HepG2 (cell line): ENCODE data around the gene ISCA2. TPM values are rescaled to one million over a fixed set of nuclear protein-coding genes. Genes with fewer than 3 reads are reported as not detected.

Source experiments
- CERS6 ChIP-seq: sonication (generic); formaldehyde crosslinking; IDR thresholded peaks from 2 replicates; pipeline ENCODE4 v1.5.0; 2020; ENCODE audit warnings: missing genetic modification reagents
- ELK4 ChIP-seq: sonication (generic); formaldehyde crosslinking; IDR thresholded peaks from 2 replicates; pipeline ENCODE4 v1.9.0; 2021; ENCODE audit warnings: missing genetic modification reagents, borderline replicate concordance
- FOSL1 ChIP-seq: sonication (generic); formaldehyde crosslinking; IDR thresholded peaks from 2 replicates; pipeline ENCODE4 v1.9.0; 2021; ENCODE audit warnings: missing genetic modification reagents, borderline replicate concordance
- FOXA3 ChIP-seq: IDR thresholded peaks from 2 replicates; pipeline ENCODE4 v1.6.1; 2016; ENCODE audit warnings: missing genetic modification reagents, missing compliant biosample characterization
- MBD4 ChIP-seq: IDR thresholded peaks from 2 replicates; pipeline ENCODE4 v1.6.1; 2012; ENCODE audit warnings: low read length, inconsistent platforms, borderline replicate concordance
- MIER2 ChIP-seq: IDR thresholded peaks from 2 replicates; pipeline ENCODE4 v1.6.1; 2016; ENCODE audit warnings: missing biosample characterization, missing genetic modification reagents
- MYC ChIP-seq: sonication (generic); formaldehyde crosslinking; IDR thresholded peaks from 2 replicates; pipeline ENCODE4 v1.9.0; 2021; ENCODE audit warnings: missing genetic modification reagents, borderline replicate concordance
- NCOA1 ChIP-seq: sonication (generic); formaldehyde crosslinking; IDR thresholded peaks from 2 replicates; pipeline ENCODE4 v1.9.0; 2021; ENCODE audit warnings: missing genetic modification reagents
- NFRKB ChIP-seq: fragments of 450-650 bp; IDR thresholded peaks from 2 replicates; pipeline ENCODE4 v1.6.1; 2017
- NR1H2 ChIP-seq: sonication (generic); formaldehyde crosslinking; IDR thresholded peaks from 2 replicates; pipeline ENCODE4 v1.8.1; 2022; ENCODE audit warnings: low read depth, missing genetic modification reagents, borderline replicate concordance
- PITX1 ChIP-seq: sonication (generic); formaldehyde crosslinking; IDR thresholded peaks from 2 replicates; pipeline ENCODE4 v1.5.1; 2020; ENCODE audit warnings: mild to moderate bottlenecking, missing genetic modification reagents
- RARA ChIP-seq: IDR thresholded peaks from 2 replicates; pipeline ENCODE4 v1.6.1; 2016; ENCODE audit warnings: missing genetic modification reagents, missing compliant biosample characterization
- SMARCC2 ChIP-seq: fragments of 450-650 bp; IDR thresholded peaks from 2 replicates; pipeline ENCODE4 v1.6.1; 2017; ENCODE audit warnings: antibody characterized with exemption, mild to moderate bottlenecking
- TAF1 ChIP-seq: sonication (generic); formaldehyde crosslinking; IDR thresholded peaks from 2 replicates; pipeline ENCODE4 v1.4.0; 2020; ENCODE audit warnings: missing genetic modification reagents
- TGIF2 ChIP-seq: IDR thresholded peaks from 2 replicates; pipeline ENCODE4 v1.6.1; 2016; ENCODE audit warnings: control low read depth, missing compliant biosample characterization
- ZBTB44 ChIP-seq: sonication (generic); formaldehyde crosslinking; IDR thresholded peaks from 2 replicates; pipeline ENCODE4 v1.4.0; 2020; ENCODE audit warnings: missing genetic modification reagents
- ZBTB7A ChIP-seq: sonication (generic); formaldehyde crosslinking; IDR thresholded peaks from 2 replicates; pipeline ENCODE4 v1.8.0; 2022; ENCODE audit warnings: mild to moderate bottlenecking, missing genetic modification reagents
- ZC3H13 ChIP-seq: sonication (generic); formaldehyde crosslinking; IDR thresholded peaks from 2 replicates; pipeline ENCODE4 v1.8.1; 2023; ENCODE audit warnings: mild to moderate bottlenecking, missing genetic modification reagents, moderate library complexity
- ZKSCAN1 ChIP-seq: fragments of 150-350 bp; IDR thresholded peaks from 2 replicates; pipeline ENCODE4 v1.6.1; 2014; ENCODE audit warnings: low read length
- ZMYM3 ChIP-seq: sonication (generic); formaldehyde crosslinking; IDR thresholded peaks from 2 replicates; pipeline ENCODE4 v1.5.1; 2020; ENCODE audit warnings: mild to moderate bottlenecking, missing genetic modification reagents
- ZNF333 ChIP-seq: sonication (generic); formaldehyde crosslinking; IDR thresholded peaks from 2 replicates; pipeline ENCODE4 v1.4.0; 2020; ENCODE audit warnings: mild to moderate bottlenecking, missing genetic modification reagents, borderline replicate concordance
- ZNF441 ChIP-seq: sonication (generic); formaldehyde crosslinking; IDR thresholded peaks from 2 replicates; pipeline ENCODE4 v1.7.0; 2021; ENCODE audit warnings: missing genetic modification reagents, borderline replicate concordance
- ZNF552 ChIP-seq: sonication (generic); formaldehyde crosslinking; IDR thresholded peaks from 2 replicates; pipeline ENCODE4 v1.9.0; 2022; ENCODE audit warnings: missing genetic modification reagents, mild to moderate bottlenecking, borderline replicate concordance
- ZNF563 ChIP-seq: sonication (generic); formaldehyde crosslinking; IDR thresholded peaks from 2 replicates; pipeline ENCODE4 v1.8.0; 2022; ENCODE audit warnings: mild to moderate bottlenecking, moderate library complexity, missing genetic modification reagents
- ZNF570 ChIP-seq: sonication (generic); formaldehyde crosslinking; IDR thresholded peaks from 2 replicates; pipeline ENCODE4 v1.4.0; 2020; ENCODE audit warnings: mild to moderate bottlenecking, missing genetic modification reagents, borderline replicate concordance
- ZNF616 ChIP-seq: sonication (generic); formaldehyde crosslinking; IDR thresholded peaks from 2 replicates; pipeline ENCODE4 v1.5.0; 2020; ENCODE audit warnings: low read depth, mild to moderate bottlenecking, missing genetic modification reagents
- ZNF713 ChIP-seq: sonication (generic); formaldehyde crosslinking; IDR thresholded peaks from 2 replicates; pipeline ENCODE4 v1.4.0; 2020; ENCODE audit warnings: mild to moderate bottlenecking, missing genetic modification reagents
- ZNF816 ChIP-seq: sonication (generic); formaldehyde crosslinking; IDR thresholded peaks from 2 replicates; pipeline ENCODE4 v1.8.0; 2022; ENCODE audit warnings: missing genetic modification reagents, mild to moderate bottlenecking, borderline replicate concordance
- ZNF83 ChIP-seq: sonication (generic); formaldehyde crosslinking; IDR thresholded peaks from 2 replicates; pipeline ENCODE4 v1.4.0; 2020; ENCODE audit warnings: missing genetic modification reagents, mild to moderate bottlenecking, borderline replicate concordance
- polyA plus RNA-seq, 8 experiments: library from polyadenylated mRNA; depleted of rRNA in 3 of 8; stranded (reverse) in 7 of 8; unstranded in 1 of 8; fragments of >200 nt; fragmentation: Illumina TruSeq in 4 of 8; extraction: Trizol in 4 of 8; gene quantifications; 2 replicates each; pipeline versions ENCODE4 v1.2.1 to v1.2.3, GENCODE V29; 2011 to 2016; ENCODE audit warnings: low read depth in 4 of 8, missing spikeins in 1 of 8, mixed read lengths in 1 of 8; ENCODE audit not compliant: insufficient read depth in 1 of 8
- total RNA-seq, 5 experiments: library from RNA; depleted of rRNA; stranded (reverse); fragments of >200 nt; fragmentation: Illumina TruSeq; extraction: Trizol; gene quantifications; 2 replicates each; pipeline ENCODE4 v1.2.3, GENCODE V29; 2016; ENCODE audit warnings: low read depth in 1 of 5

The ISCA2 gene
- total and polyA plus RNA-seq, 2 of the 13 experiments (the other 11 are each of a cell fraction or from before 2014, with no cell fraction given): 32.1 to 43.4 TPM

- no peak for TF ChIP-seq ZBTB44 (CRISPR knock-in tag)
- no peak for TF ChIP-seq ZNF713 (CRISPR knock-in tag)
- TF ChIP-seq NFRKB: no peak
- TF ChIP-seq CERS6 (CRISPR knock-in tag): no peak
- TF ChIP-seq FOXA3 (CRISPR knock-in tag): no peak
- TF ChIP-seq ZNF616: no peak
- TF ChIP-seq PITX1 (CRISPR knock-in tag): no peak
- TF ChIP-seq RARA (CRISPR knock-in tag): no peak
- TF ChIP-seq ZNF441 (CRISPR knock-in tag): no peak
- no peak for TF ChIP-seq ZC3H13 (CRISPR knock-in tag)
- peak; percentile 31; the same call in 1 of the 2 replicates for TF ChIP-seq MYC (CRISPR knock-in tag)
- peak; percentile 30; the same call in 1 of the 2 replicates for TF ChIP-seq ZMYM3
- TF ChIP-seq TAF1 (CRISPR knock-in tag): peak; percentile 84
- no peak for TF ChIP-seq SMARCC2
- TF ChIP-seq ZNF570 (CRISPR knock-in tag): no peak
- TF ChIP-seq ZNF83 (CRISPR knock-in tag): no peak
- TF ChIP-seq ZNF816: 0 out of 2 replicates have a peak, but pooled peaks have one; percentile 20
- TF ChIP-seq MIER2 (CRISPR knock-in tag): no peak
- TF ChIP-seq NR1H2 (CRISPR knock-in tag): no peak
- no peak for TF ChIP-seq ZNF563
- TF ChIP-seq ELK4 (CRISPR knock-in tag): no peak
- no peak for TF ChIP-seq ZKSCAN1
- no peak for TF ChIP-seq MBD4
- peak; percentile 92 for TF ChIP-seq ZBTB7A (CRISPR knock-in tag)
- TF ChIP-seq TGIF2 (CRISPR knock-in tag): no peak; the same call in 1 of the 2 replicates
- no peak for TF ChIP-seq FOSL1 (CRISPR knock-in tag)
- no peak for TF ChIP-seq ZNF552
- TF ChIP-seq ZNF333 (CRISPR knock-in tag): no peak
- TF ChIP-seq NCOA1 (CRISPR knock-in tag): no peak; the same call in 1 of the 2 replicates
Measured at GRCh38 chr14:74492776-74493342, 706 bp upstream of the ISCA2 start, which contains the start of gene NPC2 (continued).
